ENCODE data around the gene BUD23.
"Not testable (repeated sequence)": the region's sequence is repeated elsewhere in the genome, so short reads cannot be mapped to it uniquely, and the experiment has no call there.

The BUD23 gene

GRCh38 chr7:73713319-73713718 is 29.9 kb downstream of the BUD23 start:
- DNase-seq; in situ Hi-C loops (cut with HindIII; ENCODE audit: low pct_ligation_motif_present, low pct_unique_long_range_greater_than_20kb, low sequenced_read_pairs): not testable (repeated sequence)

GRCh38 chr7:73715648-73716317 is 32.4 kb downstream of the BUD23 start:
- peak; percentile 95 for DNase-seq
- in situ Hi-C loops (cut with HindIII; ENCODE audit: low pct_ligation_motif_present, low pct_unique_long_range_greater_than_20kb, low sequenced_read_pairs), result no loop called here

GRCh38 chr7:73716318-73716890 is 33.0 kb downstream of the BUD23 start:
- DNase-seq, result no peak
- in situ Hi-C loops (cut with HindIII; ENCODE audit: low pct_ligation_motif_present, low pct_unique_long_range_greater_than_20kb, low sequenced_read_pairs), result no loop called here

GRCh38 chr7:73717025-73717807 is 33.8 kb downstream of the BUD23 start:
- in situ Hi-C loops (cut with HindIII; ENCODE audit: low pct_ligation_motif_present, low pct_unique_long_range_greater_than_20kb, low sequenced_read_pairs), result no loop called here

GRCh38 chr7:73717991-73718405 is 34.6 kb downstream of the BUD23 start:
- in situ Hi-C loops (cut with HindIII; ENCODE audit: low pct_ligation_motif_present, low pct_unique_long_range_greater_than_20kb, low sequenced_read_pairs), result no loop called here
- DNase-seq, result peak; percentile 88

More at GRCh38 chr7:73717025-73717807, 33.8 kb downstream of the BUD23 start:
- no peak for DNase-seq

- in situ Hi-C loops (cut with HindIII; ENCODE audit: low pct_ligation_motif_present, low pct_unique_long_range_greater_than_20kb, low sequenced_read_pairs), result no loop called here
- no peak for DNase-seq
These were observed 35.1 kb downstream of the BUD23 start for GRCh38 chr7:73718438-73718881.

- in situ Hi-C loops (cut with HindIII; ENCODE audit: low pct_ligation_motif_present, low pct_unique_long_range_greater_than_20kb, low sequenced_read_pairs), result no loop called here
- DNase-seq, result peak; percentile 85
These were observed 35.8 kb downstream of the BUD23 start, which contains the start of gene STX1A for GRCh38 chr7:73718905-73719805. Gene STX1A (minus strand): TSS chr7:73719669. CDS start chr7:73719631, 38 bp downstream.

GRCh38 chr7:73719806-73720169 is 36.4 kb downstream of the BUD23 start:
- no peak for DNase-seq
- in situ Hi-C loops (cut with HindIII; ENCODE audit: low pct_ligation_motif_present, low pct_unique_long_range_greater_than_20kb, low sequenced_read_pairs), result no loop called here

GRCh38 chr7:73720443-73720842 is 37.0 kb downstream of the BUD23 start:
- DNase-seq; in situ Hi-C loops (cut with HindIII; ENCODE audit: low pct_ligation_motif_present, low pct_unique_long_range_greater_than_20kb, low sequenced_read_pairs): not testable (repeated sequence)

GRCh38 chr7:73721377-73721817 is 38.0 kb downstream of the BUD23 start:
- DNase-seq, result peak; percentile 42
- in situ Hi-C loops (cut with HindIII; ENCODE audit: low pct_ligation_motif_present, low pct_unique_long_range_greater_than_20kb, low sequenced_read_pairs), result no loop called here

GRCh38 chr7:73722182-73722581 is 38.8 kb downstream of the BUD23 start:
- DNase-seq; in situ Hi-C loops (cut with HindIII; ENCODE audit: low pct_ligation_motif_present, low pct_unique_long_range_greater_than_20kb, low sequenced_read_pairs): not testable (repeated sequence)

GRCh38 chr7:73722785-73723184 is 39.4 kb downstream of the BUD23 start:
- in situ Hi-C loops (cut with HindIII; ENCODE audit: low pct_ligation_motif_present, low pct_unique_long_range_greater_than_20kb, low sequenced_read_pairs), result no loop called here
- DNase-seq, result no peak

GRCh38 chr7:73723813-73724212 is 40.4 kb downstream of the BUD23 start:
- DNase-seq, result no peak
- in situ Hi-C loops (cut with HindIII; ENCODE audit: low pct_ligation_motif_present, low pct_unique_long_range_greater_than_20kb, low sequenced_read_pairs), result no loop called here

GRCh38 chr7:73726083-73726466 is 42.7 kb downstream of the BUD23 start:
- in situ Hi-C loops (cut with HindIII; ENCODE audit: low pct_ligation_motif_present, low pct_unique_long_range_greater_than_20kb, low sequenced_read_pairs), result no loop called here
- DNase-seq, result no peak

- in situ Hi-C loops (cut with HindIII; ENCODE audit: low pct_ligation_motif_present, low pct_unique_long_range_greater_than_20kb, low sequenced_read_pairs), result no loop called here
These were observed 44.6 kb downstream of the BUD23 start for GRCh38 chr7:73727952-73728351.

GRCh38 chr7:73728551-73728950 is 45.2 kb downstream of the BUD23 start:
- in situ Hi-C loops (cut with HindIII; ENCODE audit: low pct_ligation_motif_present, low pct_unique_long_range_greater_than_20kb, low sequenced_read_pairs), result no loop called here

More at GRCh38 chr7:73727952-73728351, 44.6 kb downstream of the BUD23 start:
- no peak for DNase-seq

GRCh38 chr7:73730485-73730884 is 47.1 kb downstream of the BUD23 start:
- in situ Hi-C loops (cut with HindIII; ENCODE audit: low pct_ligation_motif_present, low pct_unique_long_range_greater_than_20kb, low sequenced_read_pairs), result no loop called here
- DNase-seq, result no peak

More at GRCh38 chr7:73728551-73728950, 45.2 kb downstream of the BUD23 start:
- no peak for DNase-seq

GRCh38 chr7:73732397-73732796 is 49.0 kb downstream of the BUD23 start:
- in situ Hi-C loops (cut with HindIII; ENCODE audit: low pct_ligation_motif_present, low pct_unique_long_range_greater_than_20kb, low sequenced_read_pairs), result no loop called here
- no peak for DNase-seq
